Heart right ventricle (tissue), 16 donors: ENCODE measurements around the gene PEPD. TPM values are rescaled to one million over a fixed set of nuclear protein-coding genes. Genes with fewer than 3 reads are reported as not detected.
A peak's percentile ranks its signal among the peaks of the same experiment; 100 is the strongest.

Experiments
- ATAC-seq, 8 donors: fragments of 200-7000 bp; cut with Tn5 transposase; one replicate each; pipeline ENCODE4 v1.9.1; 2020; ENCODE audit warnings: mild to moderate bottlenecking in 8 of 8, moderate library complexity in 8 of 8, moderate number of reproducible peaks in 1 of 8
- DNase-seq, 2 donors: peaks; one replicate each; pipeline ENCODE4 v3.0.0-alpha.2; 2020
- H3K27ac ChIP-seq, 10 donors: fragments of 200-600 bp; sonication (generic) in 2 of 10; one replicate each; pipeline versions ENCODE4 v1.5.0 to v1.8.0; 2020 to 2022; ENCODE audit warnings: mild to moderate bottlenecking in 3 of 10
- H3K27me3 ChIP-seq, 7 donors: fragments of 200-600 bp; one replicate each; pipeline ENCODE4 v1.8.0; 2021 to 2022; ENCODE audit warnings: mild to moderate bottlenecking in 2 of 7
- H3K36me3 ChIP-seq, 9 donors: fragments of 200-600 bp; sonication (generic) in 1 of 9; one replicate each; pipeline versions ENCODE4 v1.5.0 to v1.8.0; 2020 to 2022; ENCODE audit warnings: mild to moderate bottlenecking in 2 of 9
- H3K4me1 ChIP-seq, 9 donors: fragments of 200-600 bp; sonication (generic) in 1 of 9; one replicate each; pipeline versions ENCODE4 v1.5.0 to v1.8.0; 2020 to 2022; ENCODE audit warnings: mild to moderate bottlenecking in 4 of 9
- H3K4me3 ChIP-seq, 10 donors: fragments of 200-600 bp; sonication (generic) in 2 of 10; one replicate each; pipeline versions ENCODE4 v1.5.0 to v1.8.0; 2020 to 2022; ENCODE audit warnings: mild to moderate bottlenecking in 7 of 10, moderate library complexity in 2 of 10
- H3K9me3 ChIP-seq, 11 donors: fragments of 200-600 bp in 10 of 11; sonication (generic) in 2 of 11; one replicate each; pipeline versions ENCODE4 v1.5.0 to v1.8.0; 2013 to 2022; ENCODE audit warnings: mild to moderate bottlenecking in 2 of 11, control low read depth in 1 of 11, moderate library complexity in 1 of 11
- CTCF ChIP-seq, 9 donors: fragments of 200-600 bp; sonication (generic) in 2 of 9; IDR thresholded peaks; one replicate each; pipeline versions ENCODE4 v1.5.0 to v1.8.0; 2021 to 2022; ENCODE audit warnings: antibody characterized with exemption in 9 of 9, mild to moderate bottlenecking in 5 of 9, moderate library complexity in 1 of 9
- WGBS, 2 donors: extraction: QIAGEN DNeasy Blood & Tissue Kit; methylation state at CpG; one replicate each; pipeline ENCODE4 v1.1.7; 2013; ENCODE audit warnings: inconsistent platforms in 1 of 2; 5-methylcytosine and 5-hydroxymethylcytosine counted together
- intact Hi-C, 10 donors: fragments of 100-400 bp; cut with DNase I; formaldehyde crosslinking; loops; one replicate each; pipeline versions ENCODE4 v1.11.1 to v1.14.2; 2022
- polyA plus RNA-seq, 2 donors: library from polyadenylated mRNA; stranded (reverse); fragments of 200-250 nt; gene quantifications; one replicate each; pipeline ENCODE4 v1.2.3, GENCODE V29; 2013
- total RNA-seq, 10 donors: library from RNA; stranded (reverse); fragmentation: NEBNext Ultra II Directional in 3 of 10; extraction: Animal tissue kit (Norgen Biotek cat#: 25700) in 3 of 10; gene quantifications; one replicate each; pipeline versions ENCODE4 v1.2.1 to v1.2.4, GENCODE V29; 2021 to 2023
- donor health status: Arrhythmogenic right ventricular cardiomyopathy.
- donor health status: ischemic (EF 13 %, LVEDD 7.1; RV severe dilation, severe dysfunction).
- donor health status: healthy with polysubstance abuse.
- donor health status: DM: no; HTN: yes; CAD: no.
- donor health status: DM: no; HTN: no; CAD: no.
- donor health status: ischemic (EF 25% LVEDD 6.9; RV normal size, moderate dysfunction).
- donor health status: ischemic (EF 25% LVEDD 5.7; RV mildly dilated, moderate dysfunction).
- donor health status: healthy.
- donor health status: DM: yes; HTN: yes; CAD: no.
- donor health status: Ischemic cardiomyopathy.
- donor health status: ischemic (EF 35%, LVEDD 5.7; RV mildly dilated, moderate dysfunction).
- donor health status: nonischemic (EF 11% LVEDD 7.7; RV severe dilation, severe dysfunction).
- donor health status: DM: yes; HTN: yes; CAD: no.
- donor health status: PGD.
- donor health status: ischemic (EF 29% LVEDD 5.4; RV normal size, mild dysfunction).
- donor health status: nonischemic (EF 23%, LVEDD 6.1; RV moderate dilation, normal function).

The PEPD gene
- total and polyA plus RNA-seq, 12 donors = 20.4 to 47.7 (median 26.8) TPM

GRCh38 chr19:33501693-33502356, 19.8 kb downstream of the PEPD start:
- intact Hi-C loops = no loop called here
- Histone ChIP-seq H3K4me1 (peaks cover 0 to 5% (median 0%) of the 10 kb centered on the region in 9 donors), H3K27ac (no peak overlapping the region), H3K4me3 (no peak overlapping the region), H3K9me3 (no peaks in the 10 kb centered on the region), H3K36me3 (peaks cover 0 to 38% (median 6%) of the 10 kb centered on the region in 9 donors), H3K27me3 (no peaks in the 10 kb centered on the region)
- ATAC-seq (no peak), DNase-seq (no peak)
- WGBS, 2 donors = 92 to 93% methylated on average over 8 of the region's 8 CpGs
- TF ChIP-seq CTCF (IDR thresholded peaks at IDR 0.05) = no peak

- no peak for TF ChIP-seq CTCF (IDR thresholded peaks at IDR 0.05)
- intact Hi-C loops = no loop called here
- no peak overlapping the region for H3K27ac ChIP-seq
- WGBS, 2 donors = 93 to 94% methylated on average over 8 of the region's 8 CpGs
- H3K9me3 ChIP-seq = no peaks in the 10 kb centered on the region
- ATAC-seq (no peak), DNase-seq (no peak)
- H3K27me3 ChIP-seq = no peaks in the 10 kb centered on the region
- peaks cover 0 to 38% (median 6%) of the 10 kb centered on the region in 9 donors for H3K36me3 ChIP-seq
- no peak overlapping the region for H3K4me3 ChIP-seq
- H3K4me1 ChIP-seq = peaks cover 0 to 5% (median 0%) of the 10 kb centered on the region in 9 donors
Measured at GRCh38 chr19:33500991-33501390, 20.6 kb downstream of the PEPD start.

- H3K27me3 ChIP-seq = no peaks in the 10 kb centered on the region
- no peaks in the 10 kb centered on the region for H3K9me3 ChIP-seq
- H3K4me3 ChIP-seq = no peak overlapping the region
- no peak for DNase-seq
- H3K36me3 ChIP-seq = peaks cover 0 to 38% (median 6%) of the 10 kb centered on the region in 9 donors
- no peak for ATAC-seq
- no peak overlapping the region for H3K27ac ChIP-seq
- intact Hi-C loops = no loop called here
- 98 to 99% methylated on average over 13 of the region's 13 CpGs for WGBS, 2 donors
- peaks cover 0 to 5% (median 0%) of the 10 kb centered on the region in 9 donors for H3K4me1 ChIP-seq
- TF ChIP-seq CTCF (IDR thresholded peaks at IDR 0.05) = no peak
Measured at GRCh38 chr19:33500586-33500985, 21.0 kb downstream of the PEPD start.

- no peaks in the 10 kb centered on the region for H3K9me3 ChIP-seq
- no peaks in the 10 kb centered on the region for H3K27me3 ChIP-seq
- peak in 1 of 8 donors; percentile 9 for ATAC-seq
- no peak for TF ChIP-seq CTCF (IDR thresholded peaks at IDR 0.05)
- intact Hi-C loops = no loop called here
- no peak overlapping the region for H3K4me3 ChIP-seq
- H3K4me1 ChIP-seq = peaks cover 0 to 5% (median 0%) of the 10 kb centered on the region in 9 donors
- DNase-seq = no peak
- WGBS, 2 donors = 82 to 88% methylated on average over 13 of the region's 13 CpGs
- H3K36me3 ChIP-seq = peaks cover 0 to 41% (median 6%) of the 10 kb centered on the region in 9 donors
- no peak overlapping the region for H3K27ac ChIP-seq
Measured at GRCh38 chr19:33499671-33500506, 21.7 kb downstream of the PEPD start.
